Colonic mucosa (tissue), 4 donors: ENCODE results near the gene SESTD1. TPM values are rescaled to one million over a fixed set of nuclear protein-coding genes. Genes with fewer than 3 reads are reported as not detected.
A peak's percentile ranks its signal among the peaks of the same experiment; 100 is the strongest.

Source experiments
- DNase-seq: peaks from one replicate; pipeline ENCODE4 v3.0.0-alpha.2; 2020
- H3K27ac ChIP-seq: fragments of 200-600 bp; one replicate; pipeline ENCODE4 v1.8.0; 2021
- H3K27me3 ChIP-seq: fragments of 200-600 bp; one replicate; pipeline ENCODE4 v1.8.0; 2021
- H3K36me3 ChIP-seq: fragments of 200-600 bp; one replicate; pipeline ENCODE4 v1.8.0; 2021
- H3K4me1 ChIP-seq: fragments of 200-600 bp; one replicate; pipeline ENCODE4 v1.8.0; 2021; ENCODE audit warnings: mild to moderate bottlenecking
- H3K4me3 ChIP-seq: fragments of 200-600 bp; one replicate; pipeline ENCODE4 v1.8.0; 2021
- H3K9ac ChIP-seq, 2 donors: one replicate each; pipeline ENCODE4 v1.7.0; 2013; ENCODE audit warnings: control low read depth in 2 of 2, low read depth in 2 of 2, low read length in 2 of 2
- H3K9me3 ChIP-seq: fragments of 200-600 bp; one replicate; pipeline ENCODE4 v1.8.0; 2021
- intact Hi-C: fragments of 100-400 bp; cut with DNase I; formaldehyde crosslinking; loops from one replicate; pipeline ENCODE4 v1.14.1; 2022
- total RNA-seq, 2 donors: library from RNA; stranded (reverse); fragmentation: NEBNext Ultra II Directional in 1 of 2; extraction: Animal tissue kit (Norgen Biotek cat#: 25700) in 1 of 2; gene quantifications; one replicate each; pipeline ENCODE4 v1.2.1, GENCODE V29; 2021
- TF ChIP-seq, protein P1 (sequence below): fragments of 200-600 bp; IDR thresholded peaks from one replicate; pipeline ENCODE4 v1.8.0; 2022; ENCODE audit warnings: antibody characterized with exemption, mild to moderate bottlenecking
- donor health status: healthy.
- donor health status: DM: no; HTN: no; CAD: no.
- donor health status: DM: no; HTN: no; CAD: no.

Gene SESTD1
- total RNA-seq, result 10 to 100 TPM; 25.5 to 41.3 TPM

DNA sequence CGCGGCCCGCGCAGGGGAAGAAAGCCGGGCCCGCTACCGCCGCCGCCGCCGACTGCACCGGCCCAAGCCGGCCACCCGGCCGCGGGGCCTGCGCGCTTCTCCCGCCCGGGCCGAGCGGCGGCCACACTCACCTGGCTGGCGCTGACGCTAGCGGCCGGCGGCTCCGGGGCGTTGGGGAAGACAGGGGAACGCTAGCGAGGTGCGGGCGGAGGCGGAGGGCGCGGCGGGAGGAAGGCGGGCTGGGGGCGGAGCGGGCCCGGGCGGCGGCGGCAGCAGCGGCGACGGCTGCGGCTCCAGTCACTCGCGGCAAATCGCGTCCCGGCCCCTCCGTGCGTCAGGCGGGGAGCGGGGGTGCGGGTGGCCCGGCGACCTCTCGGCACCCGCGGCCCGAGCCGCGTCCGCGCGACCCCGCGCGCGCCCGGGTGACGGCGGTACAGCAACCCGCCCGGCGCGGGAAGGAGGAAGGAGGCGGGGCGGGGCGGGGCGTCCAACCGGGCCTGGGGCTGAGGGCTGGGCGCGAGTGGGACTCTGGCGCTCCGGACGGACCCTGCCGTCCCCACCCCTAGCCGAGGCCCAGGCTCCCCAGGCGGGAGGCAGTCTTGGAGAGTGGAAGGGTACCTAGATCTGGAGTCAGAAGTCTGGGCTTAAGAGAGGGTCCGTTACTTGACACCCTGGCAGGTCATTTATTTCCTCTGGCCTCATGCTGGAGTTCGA lies at the start of gene SESTD1:
Gene SESTD1 (minus strand): TSS at position 465 of the 714 bp plus-strand sequence. CDS start 72,991 bp downstream, outside the sequence.
- intact Hi-C loops, result no loop called here
- DNase-seq, result peak; percentile 69
- H3K36me3 ChIP-seq, result no peaks in the 10 kb centered on the region
- no peaks in the 10 kb centered on the region for H3K4me1 ChIP-seq
- peak within 1 kb of the TSS; percentile 74 to 84 for H3K9ac ChIP-seq
- peak within 1 kb of the TSS; percentile 45 for H3K27ac ChIP-seq
- no peaks in the 10 kb centered on the region for H3K27me3 ChIP-seq
- TF ChIP-seq, protein P1, sequence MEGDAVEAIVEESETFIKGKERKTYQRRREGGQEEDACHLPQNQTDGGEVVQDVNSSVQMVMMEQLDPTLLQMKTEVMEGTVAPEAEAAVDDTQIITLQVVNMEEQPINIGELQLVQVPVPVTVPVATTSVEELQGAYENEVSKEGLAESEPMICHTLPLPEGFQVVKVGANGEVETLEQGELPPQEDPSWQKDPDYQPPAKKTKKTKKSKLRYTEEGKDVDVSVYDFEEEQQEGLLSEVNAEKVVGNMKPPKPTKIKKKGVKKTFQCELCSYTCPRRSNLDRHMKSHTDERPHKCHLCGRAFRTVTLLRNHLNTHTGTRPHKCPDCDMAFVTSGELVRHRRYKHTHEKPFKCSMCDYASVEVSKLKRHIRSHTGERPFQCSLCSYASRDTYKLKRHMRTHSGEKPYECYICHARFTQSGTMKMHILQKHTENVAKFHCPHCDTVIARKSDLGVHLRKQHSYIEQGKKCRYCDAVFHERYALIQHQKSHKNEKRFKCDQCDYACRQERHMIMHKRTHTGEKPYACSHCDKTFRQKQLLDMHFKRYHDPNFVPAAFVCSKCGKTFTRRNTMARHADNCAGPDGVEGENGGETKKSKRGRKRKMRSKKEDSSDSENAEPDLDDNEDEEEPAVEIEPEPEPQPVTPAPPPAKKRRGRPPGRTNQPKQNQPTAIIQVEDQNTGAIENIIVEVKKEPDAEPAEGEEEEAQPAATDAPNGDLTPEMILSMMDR, result no peak
- H3K9me3 ChIP-seq, result no peaks in the 10 kb centered on the region
- peak within 1 kb of the TSS; percentile 48 for H3K4me3 ChIP-seq

DNA sequence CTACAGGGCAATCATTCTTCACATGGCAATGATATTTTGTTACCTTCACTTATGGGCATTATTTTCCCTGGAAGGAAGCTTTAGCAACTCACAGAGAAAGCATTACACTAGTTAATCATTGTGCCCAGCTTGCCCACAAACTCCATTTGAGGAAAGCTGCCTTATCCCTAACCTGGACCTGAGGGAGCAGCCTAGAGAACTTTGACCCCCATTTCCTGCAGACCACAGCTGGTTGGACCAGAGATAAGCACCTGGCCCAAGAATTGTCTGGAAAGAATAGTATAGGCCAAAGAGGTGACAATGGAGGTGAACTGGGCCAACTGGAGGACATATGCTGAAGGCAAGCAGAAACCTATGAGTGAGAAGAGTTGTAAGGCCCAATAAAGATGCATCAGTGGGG lies 48.4 kb upstream of the SESTD1 start:
- Histone ChIP-seq H3K9me3 (no peaks in the 10 kb centered on the region), H3K4me1 (no peaks in the 10 kb centered on the region), H3K27ac (no peak overlapping the region), H3K4me3 (no peak overlapping the region), H3K27me3 (peaks cover 3% of the 10 kb centered on the region), H3K36me3 (no peaks in the 10 kb centered on the region), H3K9ac (no peak overlapping the region)
- TF ChIP-seq, protein P1, result no peak
- intact Hi-C loops, result no loop called here
- DNase-seq, result no peak

GRCh38 chr2:179311101-179311500 lies 46.5 kb upstream of the SESTD1 start:
- TF ChIP-seq, protein P1, result no peak
- Histone ChIP-seq H3K4me1 (no peaks in the 10 kb centered on the region), H3K9me3 (no peaks in the 10 kb centered on the region), H3K27ac (no peak overlapping the region), H3K4me3 (no peak overlapping the region), H3K9ac (no peak overlapping the region), H3K27me3 (peaks cover 3% of the 10 kb centered on the region), H3K36me3 (no peaks in the 10 kb centered on the region)
- DNase-seq, result no peak
- intact Hi-C loops, result no loop called here

DNA sequence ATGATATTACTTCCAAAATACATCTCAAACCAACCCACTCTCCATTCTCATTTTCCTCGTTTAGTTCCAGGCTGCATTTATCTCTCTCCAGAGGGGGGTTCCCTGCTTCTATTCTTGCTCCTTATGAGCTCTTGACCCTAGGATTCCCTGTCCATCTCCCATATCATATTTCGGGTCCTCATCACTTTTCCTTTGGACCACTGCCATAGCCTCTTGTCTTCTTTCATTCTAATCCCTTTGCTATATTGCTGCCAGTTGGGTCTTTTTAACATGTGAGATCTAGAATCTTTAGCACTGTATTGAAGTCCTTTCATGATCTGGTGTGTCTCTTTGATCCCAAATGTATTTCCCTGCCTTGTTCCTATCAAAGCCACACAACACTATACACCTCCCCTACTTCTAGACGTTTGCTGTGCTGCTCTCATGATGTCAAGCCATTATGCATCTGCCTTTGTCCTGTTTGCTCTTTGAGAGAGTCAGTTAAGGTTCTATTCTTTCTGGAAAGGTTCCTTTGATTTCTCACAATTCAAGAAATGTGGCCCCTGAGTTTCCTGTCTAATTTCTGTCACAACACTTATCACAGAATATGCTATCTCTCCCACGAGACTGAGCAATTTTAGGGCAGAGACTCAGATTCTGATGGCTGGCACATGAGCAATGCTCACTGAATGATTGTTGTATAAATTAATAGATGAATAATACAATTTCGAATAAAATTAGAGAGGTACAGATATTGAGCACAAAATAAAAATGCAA lies 43.2 kb upstream of the SESTD1 start:
- Histone ChIP-seq H3K4me3 (no peak overlapping the region), H3K9ac (no peak overlapping the region), H3K27ac (no peak overlapping the region), H3K9me3 (no peaks in the 10 kb centered on the region), H3K27me3 (peaks cover 3% of the 10 kb centered on the region), H3K4me1 (no peaks in the 10 kb centered on the region), H3K36me3 (no peaks in the 10 kb centered on the region)
- intact Hi-C loops, result no loop called here
- no peak for DNase-seq
- TF ChIP-seq, protein P1, result no peak

- Histone ChIP-seq H3K9ac (no peak overlapping the region), H3K27ac (no peak overlapping the region), H3K9me3 (no peaks in the 10 kb centered on the region), H3K4me1 (no peaks in the 10 kb centered on the region), H3K4me3 (no peak overlapping the region), H3K27me3 (no peaks in the 10 kb centered on the region), H3K36me3 (no peaks in the 10 kb centered on the region)
- intact Hi-C loops, result no loop called here
- TF ChIP-seq, protein P1, result no peak
- no peak for DNase-seq
Measured at GRCh38 chr2:179305125-179305524, 40.5 kb upstream of the SESTD1 start.
